ENCODE measurements around the gene CDKAL1.

The CDKAL1 gene

GRCh38 chr6:21219856-21220255 is 685.6 kb downstream of the CDKAL1 start:
- H3K4me3 ChIP-seq (ENCODE audit: low read depth, low read length), result no peak overlapping the region
- TF ChIP-seq CTCF (conservative IDR thresholded peaks at IDR 0.05; ENCODE audit: low read depth, low read length), result no peak
- no peak for DNase-seq (ENCODE audit: low read depth)

DNA sequence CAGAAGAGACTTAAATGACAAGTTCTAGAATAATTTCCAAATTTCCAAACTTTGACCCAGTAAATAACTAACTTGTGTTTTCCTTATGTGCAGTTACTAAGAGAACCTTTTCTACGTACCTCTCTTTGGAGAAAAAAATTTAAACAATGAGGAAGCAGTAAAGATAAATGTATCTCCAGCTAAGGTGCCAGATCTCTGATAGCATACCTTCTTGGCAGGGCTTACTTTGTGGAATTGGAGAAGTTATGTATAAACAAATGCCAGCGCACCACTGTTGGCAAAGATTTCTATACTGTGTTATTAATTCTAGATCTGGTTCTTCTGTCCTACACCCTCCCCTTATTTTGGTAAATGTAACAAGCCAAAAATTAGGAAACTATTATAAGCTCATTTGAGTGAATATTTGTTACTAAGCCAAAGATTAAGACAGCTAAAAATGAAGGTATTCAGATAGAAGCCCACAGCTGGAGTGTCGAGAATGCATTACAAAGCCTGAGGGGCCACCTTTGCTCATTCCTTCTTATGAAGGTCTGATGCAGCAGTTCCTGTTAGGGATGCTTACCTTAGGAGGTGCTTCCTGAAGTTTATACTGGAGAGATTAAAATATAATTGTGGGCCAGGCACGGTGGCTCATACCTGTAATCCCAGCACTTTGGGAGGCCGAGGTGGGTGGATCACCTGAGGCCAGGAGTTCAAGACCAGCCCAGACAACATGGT is 686.2 kb downstream of the CDKAL1 start:
- DNase-seq (ENCODE audit: low read depth), result no peak
- H3K4me3 ChIP-seq (ENCODE audit: low read depth, low read length), result no peak overlapping the region

GRCh38 chr6:21222656-21223055 is 688.4 kb downstream of the CDKAL1 start:
- H3K4me3 ChIP-seq (ENCODE audit: low read depth, low read length), result no peak overlapping the region
- no peak for DNase-seq (ENCODE audit: low read depth)
- TF ChIP-seq CTCF (conservative IDR thresholded peaks at IDR 0.05; ENCODE audit: low read depth, low read length), result no peak

More for the DNA sequence above, 686.2 kb downstream of the CDKAL1 start:
- TF ChIP-seq CTCF (conservative IDR thresholded peaks at IDR 0.05; ENCODE audit: low read depth, low read length), result no peak

- no peak for TF ChIP-seq CTCF (conservative IDR thresholded peaks at IDR 0.05; ENCODE audit: low read depth, low read length)
- H3K4me3 ChIP-seq (ENCODE audit: low read depth, low read length), result no peak overlapping the region
- no peak for DNase-seq (ENCODE audit: low read depth)
Observed at GRCh38 chr6:21225912-21226311, 691.7 kb downstream of the CDKAL1 start.

GRCh38 chr6:21227486-21227885 is 693.2 kb downstream of the CDKAL1 start:
- peak; percentile 31 for TF ChIP-seq CTCF (conservative IDR thresholded peaks at IDR 0.05; ENCODE audit: low read depth, low read length)
- no peak overlapping the region for H3K4me3 ChIP-seq (ENCODE audit: low read depth, low read length)
- DNase-seq (ENCODE audit: low read depth), result peak; percentile 52

DNA sequence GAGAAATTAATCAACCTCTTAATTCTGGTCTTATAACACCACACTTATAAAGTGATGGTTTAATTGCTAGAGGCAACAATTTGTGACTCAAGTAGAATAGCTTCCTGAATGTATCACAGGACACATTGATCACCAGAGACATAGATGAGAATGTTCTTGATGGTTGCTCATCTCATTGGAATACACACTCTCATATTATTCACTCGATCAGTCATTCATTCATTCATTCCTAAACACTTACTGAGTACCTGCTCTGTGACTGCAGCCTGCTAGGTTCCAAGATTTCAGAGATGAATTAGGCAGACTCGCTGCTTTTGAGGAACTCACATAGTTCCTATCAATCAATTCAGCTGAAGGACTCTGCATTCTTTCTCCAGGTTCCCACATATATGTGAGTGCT is 694.2 kb downstream of the CDKAL1 start:
- no peak for TF ChIP-seq CTCF (conservative IDR thresholded peaks at IDR 0.05; ENCODE audit: low read depth, low read length)
- no peak overlapping the region for H3K4me3 ChIP-seq (ENCODE audit: low read depth, low read length)
- no peak for DNase-seq (ENCODE audit: low read depth)

DNA sequence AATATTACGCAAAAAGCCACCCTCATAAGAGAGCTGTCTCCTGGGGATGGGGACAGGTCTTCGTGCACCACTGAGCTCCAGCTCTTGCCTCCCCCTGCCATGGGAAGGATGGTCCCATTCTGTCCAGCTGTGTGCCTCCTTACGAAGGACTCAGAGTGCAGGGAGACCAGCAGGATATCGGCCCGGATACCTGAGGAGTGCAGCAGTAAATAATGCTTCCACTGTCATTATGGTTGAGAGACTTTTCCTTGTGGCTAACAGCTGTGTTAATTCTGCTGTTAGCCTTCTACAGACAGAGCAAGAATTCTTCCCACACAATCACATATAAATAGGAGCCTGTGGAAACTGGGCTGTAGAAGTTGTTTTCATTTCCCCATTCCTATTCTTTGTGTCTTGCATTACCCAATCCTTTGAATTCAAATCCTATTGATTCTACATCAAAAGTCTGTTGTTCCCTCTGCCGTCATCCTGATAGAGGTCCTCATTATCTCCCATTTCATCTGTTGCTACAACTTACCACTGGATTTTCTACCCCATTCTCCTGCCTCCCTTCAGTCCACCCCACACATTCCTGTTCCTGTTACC is 694.7 kb downstream of the CDKAL1 start:
- DNase-seq (ENCODE audit: low read depth), result no peak
- no peak overlapping the region for H3K4me3 ChIP-seq (ENCODE audit: low read depth, low read length)

More for the DNA sequence above, 694.7 kb downstream of the CDKAL1 start:
- no peak for TF ChIP-seq CTCF (conservative IDR thresholded peaks at IDR 0.05; ENCODE audit: low read depth, low read length)

All from choroid plexus epithelial cell (primary cell).